ENCODE data around the gene MGMT.

Gene MGMT

GRCh38 chr10:129516846-129517679, 50.0 kb downstream of the MGMT start:
- Histone ChIP-seq H3K4me2 (ENCODE audit: low read depth, low read length) (no peak overlapping the region), H3K27ac (ENCODE audit: low read length) (no peak overlapping the region), H3K9me2 (replicated peaks; ENCODE audit: insufficient read depth, low read length) (no peaks in the 10 kb centered on the region), H4K20me1 (ENCODE audit: insufficient read depth, low read length) (no peaks in the 10 kb centered on the region), H3F3A (ENCODE audit: insufficient read depth, low read length) (no peaks in the 10 kb centered on the region), H3K79me2 (ENCODE audit: low read length) (no peaks in the 10 kb centered on the region), H3K27me3 (replicated peaks; ENCODE audit: insufficient read depth, low read length) (no peaks in the 10 kb centered on the region), H3K9me3 (replicated peaks; ENCODE audit: insufficient read depth, low read length) (no peaks in the 10 kb centered on the region), H3K4me1 (ENCODE audit: low read length) (no peaks in the 10 kb centered on the region), H2AFZ (ENCODE audit: low read length) (no peak overlapping the region), H3K36me3 (replicated peaks; ENCODE audit: insufficient read depth, low read length) (no peaks in the 10 kb centered on the region), H3K9ac (ENCODE audit: low read length) (no peak overlapping the region), H3K4me3 (ENCODE audit: low read length) (no peak overlapping the region)
- TF ChIP-seq EZH2phosphoT487 (IDR thresholded peaks at IDR 0.05; ENCODE audit: low read length), result no peak
- no peak for TF ChIP-seq CTCF (IDR thresholded peaks at IDR 0.05; ENCODE audit: low read length)
- no peak for TF ChIP-seq EZH2 (optimal IDR thresholded peaks at IDR 0.05; ENCODE audit: low read depth, low read length)
- DNase-seq, result no peak

DNA sequence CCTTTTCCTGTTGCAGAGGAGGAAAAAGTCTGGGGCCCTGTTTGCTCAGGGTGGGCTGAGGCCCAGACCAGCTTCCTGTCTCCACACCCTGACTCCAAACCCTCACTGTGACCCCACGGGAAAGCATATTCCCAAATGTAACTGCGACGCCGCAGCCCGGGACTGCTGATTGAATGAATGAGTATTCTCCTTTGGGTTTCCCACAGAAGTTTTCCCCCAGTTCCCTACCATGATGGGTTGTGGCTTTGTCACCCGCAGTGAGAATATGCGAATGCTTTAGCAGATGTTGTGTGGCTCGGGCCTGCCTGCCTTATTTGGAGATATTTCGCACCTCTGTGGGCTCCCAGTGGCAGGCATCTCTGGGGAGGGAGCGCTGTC, 50.6 kb downstream of the MGMT start:
- Histone ChIP-seq H3K9me2 (replicated peaks; ENCODE audit: insufficient read depth, low read length) (no peaks in the 10 kb centered on the region), H3K9me3 (replicated peaks; ENCODE audit: insufficient read depth, low read length) (no peaks in the 10 kb centered on the region), H3K4me1 (ENCODE audit: low read length) (no peaks in the 10 kb centered on the region), H3K9ac (ENCODE audit: low read length) (no peak overlapping the region), H3K4me3 (ENCODE audit: low read length) (no peak overlapping the region), H3F3A (ENCODE audit: insufficient read depth, low read length) (no peaks in the 10 kb centered on the region), H3K79me2 (ENCODE audit: low read length) (no peaks in the 10 kb centered on the region), H3K27me3 (replicated peaks; ENCODE audit: insufficient read depth, low read length) (no peaks in the 10 kb centered on the region), H4K20me1 (ENCODE audit: insufficient read depth, low read length) (no peaks in the 10 kb centered on the region), H2AFZ (ENCODE audit: low read length) (no peak overlapping the region), H3K4me2 (ENCODE audit: low read depth, low read length) (no peak overlapping the region), H3K36me3 (replicated peaks; ENCODE audit: insufficient read depth, low read length) (no peaks in the 10 kb centered on the region), H3K27ac (ENCODE audit: low read length) (no peak overlapping the region)
- no peak for TF ChIP-seq CTCF (IDR thresholded peaks at IDR 0.05; ENCODE audit: low read length)
- TF ChIP-seq EZH2 (optimal IDR thresholded peaks at IDR 0.05; ENCODE audit: low read depth, low read length), result no peak
- TF ChIP-seq EZH2phosphoT487 (IDR thresholded peaks at IDR 0.05; ENCODE audit: low read length), result no peak
- DNase-seq, result no peak

DNA sequence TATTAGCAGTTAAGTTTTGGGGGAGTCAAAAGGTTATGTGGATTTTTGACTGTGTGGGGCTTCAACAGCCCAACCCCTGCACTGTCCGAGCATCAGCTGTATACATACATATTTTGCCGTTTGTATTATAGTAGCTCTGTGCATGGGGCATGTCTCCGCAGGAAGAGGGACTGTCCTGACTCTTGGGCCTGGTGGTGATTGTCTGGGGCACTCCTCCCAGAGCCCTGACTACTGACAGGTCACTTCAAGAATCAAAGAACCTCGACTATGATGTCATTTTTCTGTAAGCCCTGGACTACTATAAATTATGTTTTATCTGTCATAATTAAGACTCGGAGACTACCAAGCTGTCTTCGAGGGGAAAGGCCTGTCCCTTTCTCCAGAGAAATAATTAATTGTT, 51.8 kb downstream of the MGMT start:
- H3K9me2 ChIP-seq (replicated peaks; ENCODE audit: insufficient read depth, low read length), result no peaks in the 10 kb centered on the region
- TF ChIP-seq CTCF (IDR thresholded peaks at IDR 0.05; ENCODE audit: low read length) (no peak), EZH2phosphoT487 (IDR thresholded peaks at IDR 0.05; ENCODE audit: low read length) (no peak), EZH2 (optimal IDR thresholded peaks at IDR 0.05; ENCODE audit: low read depth, low read length) (no peak)
- H3K9me3 ChIP-seq (replicated peaks; ENCODE audit: insufficient read depth, low read length), result no peaks in the 10 kb centered on the region
- no peak overlapping the region for H3K4me3 ChIP-seq (ENCODE audit: low read length)
- H3F3A ChIP-seq (ENCODE audit: insufficient read depth, low read length), result no peaks in the 10 kb centered on the region
- H3K79me2 ChIP-seq (ENCODE audit: low read length), result no peaks in the 10 kb centered on the region
- no peak overlapping the region for H3K4me2 ChIP-seq (ENCODE audit: low read depth, low read length)
- no peak overlapping the region for H2AFZ ChIP-seq (ENCODE audit: low read length)
- no peaks in the 10 kb centered on the region for H3K4me1 ChIP-seq (ENCODE audit: low read length)
- no peak overlapping the region for H3K9ac ChIP-seq (ENCODE audit: low read length)
- no peaks in the 10 kb centered on the region for H4K20me1 ChIP-seq (ENCODE audit: insufficient read depth, low read length)
- no peaks in the 10 kb centered on the region for H3K27me3 ChIP-seq (replicated peaks; ENCODE audit: insufficient read depth, low read length)
- H3K27ac ChIP-seq (ENCODE audit: low read length), result no peak overlapping the region
- DNase-seq, result no peak
- H3K36me3 ChIP-seq (replicated peaks; ENCODE audit: insufficient read depth, low read length), result no peaks in the 10 kb centered on the region
